GM10248 (cell line): ENCODE measurements around the gene MRPL1.

Experiments
- CTCF ChIA-PET: fragments of 300-600 bp; sonication (Branson Sonifier 250); formaldehyde crosslinking; extraction: SDS; loops from one replicate; lab custom pipeline; 2021; ENCODE audit warnings: antibody characterized with exemption; lab: Yijun Ruan, JAX
- POLR2A ChIA-PET: fragments of 350-650 bp; sonication (Branson Sonifier 250); formaldehyde crosslinking; extraction: SDS; loops from one replicate; lab custom pipeline; 2020; ENCODE audit warnings: antibody characterized with exemption; lab: Yijun Ruan, JAX
- DNase-seq: peaks from one replicate; pipeline ENCODE4 v3.0.0; 2012; ENCODE audit errors: extremely low spot score
- TF ChIP-seq, protein P1 (sequence below): IDR thresholded peaks from 2 replicates; pipeline ENCODE4 v1.5.1; 2012; ENCODE audit warnings: mild to moderate bottlenecking, low read depth; ENCODE audit errors: extremely low read depth, missing control alignments, control extremely low read depth

The MRPL1 gene

DNA sequence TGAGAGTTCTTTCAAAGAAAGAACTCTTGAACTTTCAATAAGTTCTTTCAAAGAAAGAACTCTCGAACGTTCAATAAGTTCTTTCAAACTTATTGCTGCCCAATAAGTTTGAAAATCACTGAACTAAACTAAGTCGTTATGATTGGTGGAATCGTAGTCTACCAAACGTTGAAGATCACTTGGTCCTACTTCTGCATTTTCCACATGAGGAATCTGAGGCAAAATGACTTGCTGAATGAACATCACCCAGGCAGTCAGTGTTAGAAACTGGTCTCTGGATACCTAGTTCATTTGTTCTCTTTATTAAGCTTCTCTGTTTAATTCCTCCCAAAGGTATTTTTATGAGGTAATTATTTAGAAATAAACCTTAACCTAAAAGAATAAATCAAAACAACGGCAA lies 36.4 kb upstream of the MRPL1 start:
- DNase-seq, result no peak
- TF ChIP-seq, protein P1, sequence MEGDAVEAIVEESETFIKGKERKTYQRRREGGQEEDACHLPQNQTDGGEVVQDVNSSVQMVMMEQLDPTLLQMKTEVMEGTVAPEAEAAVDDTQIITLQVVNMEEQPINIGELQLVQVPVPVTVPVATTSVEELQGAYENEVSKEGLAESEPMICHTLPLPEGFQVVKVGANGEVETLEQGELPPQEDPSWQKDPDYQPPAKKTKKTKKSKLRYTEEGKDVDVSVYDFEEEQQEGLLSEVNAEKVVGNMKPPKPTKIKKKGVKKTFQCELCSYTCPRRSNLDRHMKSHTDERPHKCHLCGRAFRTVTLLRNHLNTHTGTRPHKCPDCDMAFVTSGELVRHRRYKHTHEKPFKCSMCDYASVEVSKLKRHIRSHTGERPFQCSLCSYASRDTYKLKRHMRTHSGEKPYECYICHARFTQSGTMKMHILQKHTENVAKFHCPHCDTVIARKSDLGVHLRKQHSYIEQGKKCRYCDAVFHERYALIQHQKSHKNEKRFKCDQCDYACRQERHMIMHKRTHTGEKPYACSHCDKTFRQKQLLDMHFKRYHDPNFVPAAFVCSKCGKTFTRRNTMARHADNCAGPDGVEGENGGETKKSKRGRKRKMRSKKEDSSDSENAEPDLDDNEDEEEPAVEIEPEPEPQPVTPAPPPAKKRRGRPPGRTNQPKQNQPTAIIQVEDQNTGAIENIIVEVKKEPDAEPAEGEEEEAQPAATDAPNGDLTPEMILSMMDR, result no peak
- POLR2A ChIA-PET, result no interaction called here
- CTCF ChIA-PET, result no interaction called here

DNA sequence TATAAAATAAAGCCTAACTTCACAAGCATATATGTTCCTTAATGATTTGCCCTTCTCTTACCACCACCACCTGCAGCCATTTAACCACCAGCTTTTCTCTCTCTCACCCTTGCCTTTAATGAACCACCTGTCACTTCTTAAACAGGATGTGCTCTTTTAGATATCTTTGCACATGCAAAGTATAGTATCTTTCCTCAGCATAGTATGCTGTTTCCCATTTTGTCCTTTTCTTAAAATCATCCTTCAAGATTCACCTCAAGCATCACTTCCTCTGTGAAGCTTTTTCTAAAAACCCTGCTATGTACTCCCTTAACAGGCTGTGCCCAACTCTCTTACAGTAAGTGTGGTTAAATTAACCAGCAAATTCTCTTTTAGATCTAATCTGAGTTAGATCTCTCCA lies 35.3 kb upstream of the MRPL1 start:
- no peak for DNase-seq
- CTCF ChIA-PET, result interaction anchor here (1.4 kb wide), 1 partner anchor 13 kb away, joined by 3 read pairs; no protein-coding TSS in a partner anchor
- TF ChIP-seq, protein P1, result no peak
- POLR2A ChIA-PET, result no interaction called here

DNA sequence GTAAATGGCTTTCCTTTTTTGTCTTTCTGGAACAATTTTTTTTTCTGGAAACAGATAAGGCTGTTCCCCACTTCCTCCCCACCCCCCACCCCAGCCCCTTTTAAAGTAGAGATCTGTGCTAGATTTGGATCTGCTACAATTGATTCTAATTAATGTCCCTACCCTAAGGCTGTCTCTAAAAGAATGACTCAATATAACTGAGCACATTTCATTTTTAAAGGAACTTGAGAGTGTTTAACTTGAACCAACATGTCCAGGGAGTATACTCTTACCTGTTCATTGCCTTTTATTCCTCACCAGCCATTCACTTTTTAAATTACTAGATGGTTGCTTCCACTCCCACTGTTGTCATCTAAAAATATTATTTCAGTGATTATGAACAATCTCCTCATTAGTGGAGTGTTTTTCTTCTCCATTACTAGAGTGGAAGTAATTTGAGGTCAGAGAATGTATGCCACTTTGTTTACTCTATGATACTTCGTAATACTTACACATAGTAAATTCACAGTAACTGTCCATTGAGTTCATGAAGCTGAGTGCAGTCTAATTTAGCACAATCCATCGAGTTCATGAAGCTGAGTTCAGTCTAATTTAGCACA lies 29.4 kb upstream of the MRPL1 start:
- CTCF ChIA-PET, result interaction anchor here (0.9 to 1.4 kb wide), 2 partner anchors 27 to 47 kb away, joined by 3 read pairs; no protein-coding TSS in a partner anchor
- TF ChIP-seq, protein P1, result no peak
- POLR2A ChIA-PET, result no interaction called here
- DNase-seq, result no peak

DNA sequence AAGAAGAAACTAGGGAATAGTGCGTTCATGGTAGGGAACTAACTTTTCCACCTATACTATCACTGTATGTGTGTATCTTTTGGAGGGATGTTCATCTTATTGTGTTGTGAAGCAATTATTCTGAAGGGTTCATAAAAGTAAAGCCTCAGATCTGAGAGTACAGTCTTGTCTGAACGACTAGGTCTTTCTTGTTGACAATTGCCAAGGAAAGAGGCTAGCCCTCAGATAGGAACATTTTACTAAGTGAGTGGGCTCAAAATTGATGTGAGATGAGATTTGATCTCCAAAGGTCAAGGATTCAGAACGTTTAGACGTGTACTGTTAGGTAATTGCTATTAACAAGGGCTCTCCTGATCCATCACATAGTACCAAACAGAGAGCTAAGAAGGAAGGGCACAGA lies 28.2 kb upstream of the MRPL1 start:
- CTCF ChIA-PET, result interaction anchor here (0.9 kb wide), 1 partner anchor 26 kb away, joined by 3 read pairs; no protein-coding TSS in a partner anchor
- POLR2A ChIA-PET, result no interaction called here
- DNase-seq, result no peak
- TF ChIP-seq, protein P1, result no peak

DNA sequence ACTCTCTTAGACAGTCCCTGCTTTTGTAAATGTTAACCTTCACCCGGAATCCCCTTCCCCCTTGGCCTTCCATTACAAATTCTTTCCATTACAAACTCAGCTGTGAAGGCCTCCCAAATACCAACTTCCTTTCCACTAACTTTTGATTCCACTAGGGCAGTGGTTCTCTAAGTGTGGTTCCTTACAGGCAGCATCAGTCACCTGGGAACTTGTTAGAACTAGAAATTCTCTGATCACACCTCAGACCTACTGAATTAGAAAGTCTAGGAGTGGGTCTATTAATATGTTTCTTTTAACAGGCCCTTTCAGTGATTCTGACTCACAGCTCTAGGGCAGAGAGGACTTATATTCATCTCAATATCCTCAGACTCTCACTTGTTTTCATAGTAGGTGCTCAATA lies 19.0 kb upstream of the MRPL1 start:
- ChIA-PET POLR2A (interaction anchor here (0.6 kb wide), 1 partner anchor 691 kb away, joined by 4 read pairs; no protein-coding TSS in a partner anchor), CTCF (no interaction called here)
- no peak for DNase-seq
- TF ChIP-seq, protein P1, result no peak

DNA sequence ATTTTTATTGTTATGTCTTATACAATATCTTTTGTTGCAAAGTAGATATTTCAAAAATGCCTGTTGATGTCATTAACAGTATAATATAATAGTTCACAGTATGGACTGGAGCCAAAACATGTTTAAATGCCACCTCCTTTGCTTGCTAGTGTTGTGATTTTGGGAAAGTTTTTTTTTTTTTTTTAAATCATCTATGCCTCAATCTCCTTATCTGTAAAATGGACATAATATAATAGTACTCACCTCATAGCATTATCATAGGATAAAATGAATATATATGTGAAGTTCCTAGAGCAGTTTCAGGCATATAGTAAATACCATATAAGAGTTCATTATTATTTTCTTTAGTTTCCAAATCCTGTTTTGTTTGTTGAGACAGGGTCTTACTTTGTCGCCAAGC lies 18.3 kb upstream of the MRPL1 start:
- no peak for DNase-seq
- ChIA-PET POLR2A (no interaction called here), CTCF (no interaction called here)
- TF ChIP-seq, protein P1, result no peak
